ENCODE results near the gene C1QTNF4. TPM values are rescaled to one million over a fixed set of nuclear protein-coding genes. Genes with fewer than 3 reads are reported as not detected.
A peak's percentile ranks its signal among the peaks of the same experiment; 100 is the strongest.

The C1QTNF4 gene
- total and polyA plus RNA-seq, 2 of the 13 experiments (the other 11 are each of a cell fraction or from before 2014, with no cell fraction given) = not detected

GRCh38 chr11:47578524-47579494 lies 15.4 kb downstream of the C1QTNF4 start, which contains the start of the genes KBTBD4 and NDUFS3 (continued):
- TF ChIP-seq TSC22D2 (CRISPR knock-in tag; IDR thresholded peaks at IDR 0.05; ENCODE audit: borderline replicate concordance) = peak; percentile 92; the same call in 1 of the 2 replicates
- no peak for TF ChIP-seq NR2F6 (IDR thresholded peaks at IDR 0.05)
- TF ChIP-seq NR2F6 (CRISPR knock-in tag; IDR thresholded peaks at IDR 0.05) = peak; percentile 65
- peak; percentile 96 for TF ChIP-seq ZNF205 (CRISPR knock-in tag; IDR thresholded peaks at IDR 0.05)
- TF ChIP-seq ATRX (CRISPR knock-in tag; IDR thresholded peaks at IDR 0.05; ENCODE audit: borderline replicate concordance) = no peak
- TF ChIP-seq ZSCAN31 (CRISPR knock-in tag; IDR thresholded peaks at IDR 0.05; ENCODE audit: low read depth) = peak; percentile 97
- TF ChIP-seq KLF15 (CRISPR knock-in tag; IDR thresholded peaks at IDR 0.05; ENCODE audit: borderline replicate concordance) = no peak
- TF ChIP-seq SP2 (CRISPR knock-in tag; IDR thresholded peaks at IDR 0.05) = peak; percentile 70
- TF ChIP-seq TFDP1 (CRISPR knock-in tag; IDR thresholded peaks at IDR 0.05; ENCODE audit: borderline replicate concordance) = peak; percentile 81; the same call in 1 of the 2 replicates
- TF ChIP-seq ZNF777 (CRISPR knock-in tag; IDR thresholded peaks at IDR 0.05) = 0 out of 2 replicates have a peak, but pooled peaks have one; percentile 31
- peak; percentile 95 for TF ChIP-seq ZNF766 (CRISPR knock-in tag; IDR thresholded peaks at IDR 0.05; ENCODE audit: borderline replicate concordance)
- peak; percentile 71; the same call in 1 of the 2 replicates for TF ChIP-seq PCBP1 (IDR thresholded peaks at IDR 0.05; ENCODE audit: borderline replicate concordance, low read depth, low read length)
- TF ChIP-seq ETV5 (CRISPR knock-in tag; IDR thresholded peaks at IDR 0.05; ENCODE audit: borderline replicate concordance) = peak; percentile 95
- TF ChIP-seq NCOA1 (CRISPR knock-in tag; IDR thresholded peaks at IDR 0.05) = 0 out of 2 replicates have a peak, but pooled peaks have one; percentile 83
- peak; percentile 94 for TF ChIP-seq TGIF2 (CRISPR knock-in tag; IDR thresholded peaks at IDR 0.05)
- TF ChIP-seq DNMT1 (CRISPR knock-in tag; IDR thresholded peaks at IDR 0.05) = no peak; the same call in 1 of the 2 replicates
- peak; percentile 77 for TF ChIP-seq HIVEP1 (CRISPR knock-in tag; IDR thresholded peaks at IDR 0.05)
- peak; percentile 98 for TF ChIP-seq KDM4B (CRISPR knock-in tag; IDR thresholded peaks at IDR 0.05)
- TF ChIP-seq AHDC1 (CRISPR knock-in tag; IDR thresholded peaks at IDR 0.05; ENCODE audit: borderline replicate concordance) = 0 out of 2 replicates have a peak, but pooled peaks have one; percentile 5
- TF ChIP-seq ZBTB42 (CRISPR knock-in tag; IDR thresholded peaks at IDR 0.05) = no peak
